Tibial nerve (tissue), 4 donors: ENCODE results near the gene TCHHL1. TPM values are rescaled to one million over a fixed set of nuclear protein-coding genes. Genes with fewer than 3 reads are reported as not detected.
"Not testable (repeated sequence)": the region's sequence is repeated elsewhere in the genome, so short reads cannot be mapped to it uniquely, and the experiment has no call there.

ENCODE experiments used
- DNase-seq, 2 donors: peaks; one replicate each; pipeline ENCODE4 v3.0.0-alpha.2; 2019; ENCODE audit warnings: low spot score in 2 of 2
- H3K27ac ChIP-seq, 4 donors: fragments of 200-600 bp; sonication (generic) in 3 of 4; one replicate each; pipeline ENCODE4 v1.5.1; 2017 to 2019; ENCODE audit warnings: mild to moderate bottlenecking in 1 of 4
- H3K27me3 ChIP-seq, 2 donors: fragments of 200-600 bp; sonication (generic) in 1 of 2; one replicate each; pipeline versions ENCODE4 v1.5.1 to v1.6.0; 2017 to 2019
- H3K36me3 ChIP-seq, 3 donors: fragments of 200-600 bp; sonication (generic); one replicate each; pipeline ENCODE4 v1.5.1; 2018 to 2019
- H3K4me1 ChIP-seq, 4 donors: fragments of 200-600 bp; sonication (generic) in 3 of 4; one replicate each; pipeline ENCODE4 v1.5.1; 2017 to 2019
- H3K4me3 ChIP-seq, 4 donors: fragments of 200-600 bp; sonication (generic) in 3 of 4; one replicate each; pipeline ENCODE4 v1.5.1; 2017 to 2019; ENCODE audit warnings: mild to moderate bottlenecking in 1 of 4, moderate library complexity in 1 of 4
- H3K9me3 ChIP-seq, 4 donors: fragments of 200-600 bp; sonication (generic) in 3 of 4; one replicate each; pipeline ENCODE4 v1.5.1; 2017 to 2019
- EP300 ChIP-seq, 2 donors: sonication (generic); formaldehyde crosslinking; IDR thresholded peaks; one replicate each; pipeline ENCODE4 v1.6.1; 2017; ENCODE audit warnings: antibody characterized with exemption in 2 of 2, mild to moderate bottlenecking in 1 of 2
- POLR2A ChIP-seq, 2 donors: fragments of 450-650 bp; IDR thresholded peaks; one replicate each; pipeline ENCODE4 v1.6.1; 2017; ENCODE audit warnings: antibody characterized with exemption in 2 of 2, mild to moderate bottlenecking in 2 of 2, moderate library complexity in 2 of 2
- WGBS, 2 donors: methylation state at CpG; one replicate each; pipeline ENCODE4 v1.1.5; 2018; 5-methylcytosine and 5-hydroxymethylcytosine counted together
- total RNA-seq, 4 donors: library from RNA; depleted of rRNA; stranded (reverse); fragments of >200 nt; gene quantifications; one replicate each; pipeline ENCODE4 v1.1.0, GENCODE V29; 2016
- TF ChIP-seq, protein P1 (sequence below), 5 experiments: fragments of 200-600 bp in 3 of 5; fragments of 450-650 bp in 2 of 5; sonication (generic) in 3 of 5; IDR thresholded peaks; one replicate each; pipeline ENCODE4 v1.5.1; 2016 to 2019; ENCODE audit warnings: antibody characterized with exemption in 5 of 5, mild to moderate bottlenecking in 3 of 5, moderate library complexity in 2 of 5

The TCHHL1 gene
- total RNA-seq, 4 donors from 2014 or later: not detected

- Histone ChIP-seq H3K4me1 (no peaks in the 10 kb centered on the region), H3K36me3 (no peaks in the 10 kb centered on the region), H3K9me3 (peaks cover 0 to 3% (median 0%) of the 10 kb centered on the region in 4 donors), H3K4me3 (no peak overlapping the region), H3K27me3 (no peaks in the 10 kb centered on the region), H3K27ac (no peak overlapping the region)
- DNase-seq: no peak
- TF ChIP-seq POLR2A (IDR thresholded peaks at IDR 0.05): no peak
- TF ChIP-seq EP300 (IDR thresholded peaks at IDR 0.05): no peak
- TF ChIP-seq, protein P1, sequence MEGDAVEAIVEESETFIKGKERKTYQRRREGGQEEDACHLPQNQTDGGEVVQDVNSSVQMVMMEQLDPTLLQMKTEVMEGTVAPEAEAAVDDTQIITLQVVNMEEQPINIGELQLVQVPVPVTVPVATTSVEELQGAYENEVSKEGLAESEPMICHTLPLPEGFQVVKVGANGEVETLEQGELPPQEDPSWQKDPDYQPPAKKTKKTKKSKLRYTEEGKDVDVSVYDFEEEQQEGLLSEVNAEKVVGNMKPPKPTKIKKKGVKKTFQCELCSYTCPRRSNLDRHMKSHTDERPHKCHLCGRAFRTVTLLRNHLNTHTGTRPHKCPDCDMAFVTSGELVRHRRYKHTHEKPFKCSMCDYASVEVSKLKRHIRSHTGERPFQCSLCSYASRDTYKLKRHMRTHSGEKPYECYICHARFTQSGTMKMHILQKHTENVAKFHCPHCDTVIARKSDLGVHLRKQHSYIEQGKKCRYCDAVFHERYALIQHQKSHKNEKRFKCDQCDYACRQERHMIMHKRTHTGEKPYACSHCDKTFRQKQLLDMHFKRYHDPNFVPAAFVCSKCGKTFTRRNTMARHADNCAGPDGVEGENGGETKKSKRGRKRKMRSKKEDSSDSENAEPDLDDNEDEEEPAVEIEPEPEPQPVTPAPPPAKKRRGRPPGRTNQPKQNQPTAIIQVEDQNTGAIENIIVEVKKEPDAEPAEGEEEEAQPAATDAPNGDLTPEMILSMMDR (IDR thresholded peaks at IDR 0.05): no peak
Observed at GRCh38 chr1:152086760-152087159, 2.1 kb downstream of the TCHHL1 start.

DNA sequence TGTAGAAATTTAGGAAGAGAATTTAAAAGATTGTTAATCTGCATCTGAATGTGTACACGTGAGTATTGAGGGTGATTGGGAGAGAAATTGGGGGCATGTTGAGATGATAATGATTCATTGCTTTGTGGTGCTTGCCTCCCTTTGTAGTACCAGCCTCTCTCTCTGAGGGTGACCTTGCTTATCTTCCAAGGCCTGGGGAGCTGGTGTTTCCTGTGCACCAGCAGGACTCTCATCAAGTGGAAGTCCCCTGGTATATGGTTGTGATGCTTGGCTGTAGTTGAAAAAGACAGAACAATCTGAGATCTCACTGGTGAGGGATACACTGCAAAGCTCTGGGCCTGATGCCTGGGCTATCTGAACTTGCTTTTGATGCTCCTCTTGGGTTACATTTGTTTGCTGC is 4.0 kb downstream of the TCHHL1 start:
- Histone ChIP-seq H3K9me3 (peaks cover 0 to 3% (median 0%) of the 10 kb centered on the region in 4 donors), H3K27ac (no peak overlapping the region), H3K4me1 (no peaks in the 10 kb centered on the region), H3K27me3 (no peaks in the 10 kb centered on the region), H3K4me3 (no peak overlapping the region), H3K36me3 (no peaks in the 10 kb centered on the region)
- DNase-seq: no peak
- TF ChIP-seq, protein P1 (IDR thresholded peaks at IDR 0.05): no peak
- TF ChIP-seq POLR2A (IDR thresholded peaks at IDR 0.05): no peak
- TF ChIP-seq EP300 (IDR thresholded peaks at IDR 0.05): no peak
- 29 to 39% methylated on average over 1 of the region's 1 CpG for WGBS, 2 donors

DNA sequence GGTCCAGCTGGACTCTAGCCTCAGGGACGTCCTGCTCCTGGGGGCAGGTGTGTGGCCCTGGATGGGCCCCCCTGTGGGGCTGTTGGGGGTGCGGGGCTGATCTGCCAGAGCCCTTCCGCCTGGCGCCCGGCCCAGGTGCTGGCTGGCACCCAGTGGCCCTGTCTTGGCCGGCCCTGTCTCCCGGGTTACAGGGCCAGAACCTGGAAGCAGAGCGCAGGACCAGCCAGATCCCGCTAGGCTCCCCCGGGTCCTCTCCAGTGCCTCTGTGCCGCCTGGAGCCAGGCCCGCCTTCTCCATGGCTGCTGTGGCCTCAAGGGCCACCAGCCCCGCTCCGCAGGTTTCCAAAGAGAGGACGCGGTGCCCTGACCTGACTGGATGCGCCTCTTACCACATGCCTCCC is 7.8 kb downstream of the TCHHL1 start:
- H3K4me3 ChIP-seq, H3K9me3 ChIP-seq, H3K27ac ChIP-seq, DNase-seq, H3K36me3 ChIP-seq, H3K4me1 ChIP-seq, H3K27me3 ChIP-seq: not testable (repeated sequence)
- 84 to 87% methylated on average over 8 to 17 of the region's 17 CpGs for WGBS, 2 donors

GRCh38 chr1:152080494-152080893 is 8.4 kb downstream of the TCHHL1 start:
- H3K27me3 ChIP-seq, H3K27ac ChIP-seq, DNase-seq, H3K4me3 ChIP-seq, H3K36me3 ChIP-seq, H3K9me3 ChIP-seq, H3K4me1 ChIP-seq: not testable (repeated sequence)
- WGBS, 2 donors: 88 to 90% methylated on average over 17 of the region's 17 CpGs

DNA sequence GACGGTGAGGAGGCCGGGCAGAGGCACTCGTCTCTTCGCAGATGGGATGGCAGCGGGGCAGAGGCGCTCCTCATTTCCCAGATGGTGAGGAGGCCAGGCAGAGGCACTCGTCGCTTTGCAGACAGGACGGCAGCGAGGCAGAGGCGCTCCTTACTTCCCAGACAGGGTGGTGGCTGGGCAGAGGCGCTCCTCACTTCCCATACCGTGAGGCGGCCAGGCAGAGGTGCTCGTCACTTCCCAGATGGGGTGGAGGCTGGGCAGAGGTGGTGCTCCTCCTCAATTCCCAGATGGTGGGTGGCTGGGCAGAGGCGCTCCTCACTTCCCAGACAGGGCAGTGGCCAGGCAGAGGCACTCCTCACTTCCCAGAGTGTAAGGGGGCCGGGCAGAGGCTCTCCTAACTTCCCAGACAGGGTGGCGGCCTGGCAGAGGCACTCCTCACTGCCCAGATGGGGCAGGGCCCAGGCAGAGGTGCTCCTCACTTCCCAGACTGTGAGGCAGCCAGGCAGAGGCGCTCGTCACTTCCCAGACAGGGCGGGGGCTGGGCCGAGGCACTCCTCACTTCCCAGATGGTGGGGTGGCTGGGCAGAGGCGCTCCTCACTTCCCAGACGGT is 9.9 kb downstream of the TCHHL1 start:
- DNase-seq: no peak
- 87 to 93% methylated on average over 15 to 24 of the region's 24 CpGs for WGBS, 2 donors
- H3K4me3 ChIP-seq: no peak overlapping the region

GRCh38 chr1:152072311-152072710 is 16.6 kb downstream of the TCHHL1 start:
- peaks cover 0 to 4% of the 10 kb centered on the region in 2 donors for H3K27me3 ChIP-seq
- TF ChIP-seq, protein P1 (IDR thresholded peaks at IDR 0.05): no peak
- no peak for TF ChIP-seq POLR2A (IDR thresholded peaks at IDR 0.05)
- TF ChIP-seq EP300 (IDR thresholded peaks at IDR 0.05): no peak
- no peaks in the 10 kb centered on the region for H3K4me1 ChIP-seq
- 79 to 83% methylated on average over 3 of the region's 3 CpGs for WGBS, 2 donors
- no peaks in the 10 kb centered on the region for H3K9me3 ChIP-seq
- no peak for DNase-seq
- no peak overlapping the region for H3K4me3 ChIP-seq
- H3K36me3 ChIP-seq: no peaks in the 10 kb centered on the region
- no peak overlapping the region for H3K27ac ChIP-seq

More for the DNA sequence above, 9.9 kb downstream of the TCHHL1 start:
- H3K27me3 ChIP-seq: no peaks in the 10 kb centered on the region
- H3K27ac ChIP-seq: no peak overlapping the region
- peaks cover 0 to 3% (median 0%) of the 10 kb centered on the region in 4 donors for H3K9me3 ChIP-seq
- H3K4me1 ChIP-seq: no peaks in the 10 kb centered on the region
- TF ChIP-seq EP300 (IDR thresholded peaks at IDR 0.05) (no peak), POLR2A (IDR thresholded peaks at IDR 0.05) (no peak)
- TF ChIP-seq, protein P1 (IDR thresholded peaks at IDR 0.05): no peak
- H3K36me3 ChIP-seq: no peaks in the 10 kb centered on the region
